ENCODE measurements around the gene ACO1. TPM values are rescaled to one million over a fixed set of nuclear protein-coding genes. Genes with fewer than 3 reads are reported as not detected.

The ACO1 gene
- total RNA-seq, 2 donors from 2014 or later = 35.0 to 50.8 TPM

GRCh38 chr9:32401488-32401887 lies 17.0 kb downstream of the ACO1 start:
- H3K9me3 ChIP-seq = no peaks in the 10 kb centered on the region
- no peak for DNase-seq
- intact Hi-C loops (cut with DNase I) = no loop called here
- peaks cover 5% of the 10 kb centered on the region for H3K36me3 ChIP-seq
- H3K4me1 ChIP-seq = no peaks in the 10 kb centered on the region
- H3K27me3 ChIP-seq = no peaks in the 10 kb centered on the region
- no peak overlapping the region for H3K27ac ChIP-seq
- H3K9ac ChIP-seq (ENCODE audit: low read depth in 2 of 2, low read length in 2 of 2) = no peak overlapping the region
- no peak for TF ChIP-seq CTCF (IDR thresholded peaks at IDR 0.05)
- no peak overlapping the region for H3K4me3 ChIP-seq

GRCh38 chr9:32403567-32404260 lies 19.3 kb downstream of the ACO1 start:
- intact Hi-C loops (cut with DNase I) = no loop called here
- no peak overlapping the region for H3K27ac ChIP-seq
- no peak for TF ChIP-seq CTCF (IDR thresholded peaks at IDR 0.05)

GRCh38 chr9:32404402-32404801 lies 20.0 kb downstream of the ACO1 start:
- no peak for TF ChIP-seq CTCF (IDR thresholded peaks at IDR 0.05)
- H3K9me3 ChIP-seq = no peaks in the 10 kb centered on the region
- H3K27ac ChIP-seq = no peak overlapping the region
- H3K4me3 ChIP-seq = no peak overlapping the region
- no peaks in the 10 kb centered on the region for H3K27me3 ChIP-seq
- DNase-seq = no peak
- H3K9ac ChIP-seq (ENCODE audit: low read depth in 2 of 2, low read length in 2 of 2) = no peak overlapping the region
- intact Hi-C loops (cut with DNase I) = no loop called here
- H3K36me3 ChIP-seq = peaks cover 10% of the 10 kb centered on the region
- no peaks in the 10 kb centered on the region for H3K4me1 ChIP-seq

More at GRCh38 chr9:32403567-32404260, 19.3 kb downstream of the ACO1 start:
- Histone ChIP-seq H3K9ac (ENCODE audit: low read depth in 2 of 2, low read length in 2 of 2) (no peak overlapping the region), H3K9me3 (no peaks in the 10 kb centered on the region), H3K36me3 (peaks cover 10% of the 10 kb centered on the region), H3K27me3 (no peaks in the 10 kb centered on the region), H3K4me3 (no peak overlapping the region), H3K4me1 (no peaks in the 10 kb centered on the region)
- DNase-seq = no peak

- intact Hi-C loops (cut with DNase I) = no loop called here
- no peak overlapping the region for H3K9ac ChIP-seq (ENCODE audit: low read depth in 2 of 2, low read length in 2 of 2)
- no peak overlapping the region for H3K4me3 ChIP-seq
- no peak for TF ChIP-seq CTCF (IDR thresholded peaks at IDR 0.05)
- H3K27ac ChIP-seq = no peak overlapping the region
- peaks cover 10% of the 10 kb centered on the region for H3K36me3 ChIP-seq
- H3K27me3 ChIP-seq = no peaks in the 10 kb centered on the region
- H3K9me3 ChIP-seq = no peaks in the 10 kb centered on the region
- no peaks in the 10 kb centered on the region for H3K4me1 ChIP-seq
- no peak for DNase-seq
Measured at GRCh38 chr9:32404856-32405255, 20.4 kb downstream of the ACO1 start.

- no peak overlapping the region for H3K4me3 ChIP-seq
- H3K9ac ChIP-seq (ENCODE audit: low read depth in 2 of 2, low read length in 2 of 2) = no peak overlapping the region
- no peaks in the 10 kb centered on the region for H3K9me3 ChIP-seq
- no peak for DNase-seq
- intact Hi-C loops (cut with DNase I) = no loop called here
- peaks cover 10% of the 10 kb centered on the region for H3K36me3 ChIP-seq
- no peak overlapping the region for H3K27ac ChIP-seq
- no peaks in the 10 kb centered on the region for H3K27me3 ChIP-seq
- H3K4me1 ChIP-seq = no peaks in the 10 kb centered on the region
- no peak for TF ChIP-seq CTCF (IDR thresholded peaks at IDR 0.05)
Measured at GRCh38 chr9:32405506-32405905, 21.1 kb downstream of the ACO1 start.
